ENCODE measurements around the gene STOX2.
"Not testable (repeated sequence)": the region's sequence is repeated elsewhere in the genome, so short reads cannot be mapped to it uniquely, and the experiment has no call there.

The STOX2 gene

GRCh38 chr4:184022679-184023383 lies 117.7 kb downstream of the STOX2 start:
- no peak for DNase-seq (ENCODE audit: low read depth)

- DNase-seq (ENCODE audit: low read depth): no peak
These were observed 119.5 kb downstream of the STOX2 start for GRCh38 chr4:184024637-184025036.

DNA sequence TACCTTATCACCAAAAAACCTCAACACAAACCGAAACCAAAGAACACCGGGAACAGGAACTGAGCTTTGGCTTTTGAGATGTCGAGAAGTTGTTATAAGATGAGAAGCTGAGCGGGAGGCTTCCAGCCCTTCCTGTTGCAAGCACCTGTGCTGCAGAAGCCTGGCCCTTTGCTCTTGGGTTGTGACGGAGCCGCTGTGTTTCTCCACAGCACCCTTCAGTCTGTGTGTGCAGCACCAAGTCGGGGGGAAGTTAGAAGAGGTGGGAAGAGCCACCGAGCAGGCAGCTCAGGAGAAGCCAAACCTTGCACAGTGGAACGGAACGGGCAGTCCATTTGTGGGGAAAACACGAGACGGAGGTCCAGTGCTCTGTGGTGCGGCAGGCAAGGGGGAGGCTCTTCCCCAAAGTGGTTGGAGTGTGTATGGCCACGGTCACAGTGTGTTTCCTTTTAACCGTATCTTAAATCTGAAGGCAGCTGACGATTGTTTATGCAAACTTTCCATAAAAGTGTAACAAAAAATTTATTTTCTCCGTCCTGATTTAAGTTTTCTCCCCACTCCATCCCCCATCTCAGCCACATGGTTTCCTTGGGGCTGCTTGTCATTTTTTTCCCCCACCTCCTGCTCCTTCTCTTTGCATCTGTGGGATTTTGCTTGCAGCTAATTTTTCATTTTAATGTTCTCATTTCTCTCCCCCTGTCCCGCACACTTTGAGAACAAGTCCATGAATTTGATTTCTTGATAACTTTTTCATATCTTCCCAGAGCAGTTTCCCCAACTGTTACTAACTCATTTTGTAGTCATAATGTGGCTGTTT lies 123.7 kb downstream of the STOX2 start:
- DNase-seq (ENCODE audit: low read depth): no peak

- no peak for DNase-seq (ENCODE audit: low read depth)
These were observed 124.9 kb downstream of the STOX2 start for GRCh38 chr4:184030036-184030435.

- no peak for DNase-seq (ENCODE audit: low read depth)
These were observed 125.7 kb downstream of the STOX2 start for GRCh38 chr4:184030764-184031163.

GRCh38 chr4:184032091-184032490 lies 127.0 kb downstream of the STOX2 start:
- DNase-seq (ENCODE audit: low read depth): no peak

DNA sequence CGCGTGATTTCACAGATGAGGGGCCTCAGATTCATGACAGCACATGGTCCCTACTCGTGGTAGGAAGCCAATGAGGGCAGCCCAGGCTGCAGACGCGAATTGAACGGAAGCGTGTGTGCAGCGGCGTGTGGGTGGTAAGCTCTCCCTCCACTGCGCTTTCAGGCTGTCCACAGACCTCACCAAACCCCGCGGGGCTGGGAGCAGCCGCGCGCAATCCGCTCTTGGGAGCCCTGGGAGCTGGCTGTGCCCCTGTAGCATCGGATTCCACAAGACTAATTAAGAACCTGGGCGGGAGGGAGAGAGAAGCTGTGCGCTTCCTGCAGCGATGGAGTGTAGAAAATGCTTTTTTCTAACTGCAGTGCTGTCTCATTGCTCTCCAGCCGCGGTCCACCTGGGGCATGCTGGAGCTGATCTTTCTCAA lies 134.9 kb downstream of the STOX2 start:
- no peak for DNase-seq (ENCODE audit: low read depth)

GRCh38 chr4:184041156-184041555 lies 136.0 kb downstream of the STOX2 start:
- DNase-seq (ENCODE audit: low read depth): no peak

- DNase-seq (ENCODE audit: low read depth): no peak
These were observed 141.0 kb downstream of the STOX2 start for GRCh38 chr4:184046148-184046547.

GRCh38 chr4:184051262-184051661 lies 146.2 kb downstream of the STOX2 start:
- DNase-seq (ENCODE audit: low read depth): not testable (repeated sequence)

GRCh38 chr4:184052616-184053015 lies 147.5 kb downstream of the STOX2 start:
- no peak for DNase-seq (ENCODE audit: low read depth)

DNA sequence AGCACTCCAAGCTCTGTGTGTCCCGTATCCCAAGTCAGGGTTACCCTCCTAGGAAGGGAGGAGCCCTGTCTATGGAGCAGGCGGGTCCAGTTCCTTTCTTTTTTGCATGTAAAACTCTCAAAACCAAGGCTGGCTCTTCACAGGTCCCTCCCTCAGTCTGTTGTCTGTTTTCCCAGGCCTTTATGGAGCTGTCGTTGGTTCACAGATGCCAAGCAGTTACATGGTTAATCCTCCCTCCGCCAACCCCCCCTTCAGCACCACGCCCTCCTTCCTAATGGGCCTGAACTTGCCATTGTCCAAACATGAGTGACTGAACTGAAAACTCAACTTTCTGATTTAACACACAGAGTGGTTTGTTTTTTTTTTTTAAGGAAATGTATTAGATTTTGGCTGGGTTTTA lies 148.3 kb downstream of the STOX2 start:
- DNase-seq (ENCODE audit: low read depth): no peak

DNA sequence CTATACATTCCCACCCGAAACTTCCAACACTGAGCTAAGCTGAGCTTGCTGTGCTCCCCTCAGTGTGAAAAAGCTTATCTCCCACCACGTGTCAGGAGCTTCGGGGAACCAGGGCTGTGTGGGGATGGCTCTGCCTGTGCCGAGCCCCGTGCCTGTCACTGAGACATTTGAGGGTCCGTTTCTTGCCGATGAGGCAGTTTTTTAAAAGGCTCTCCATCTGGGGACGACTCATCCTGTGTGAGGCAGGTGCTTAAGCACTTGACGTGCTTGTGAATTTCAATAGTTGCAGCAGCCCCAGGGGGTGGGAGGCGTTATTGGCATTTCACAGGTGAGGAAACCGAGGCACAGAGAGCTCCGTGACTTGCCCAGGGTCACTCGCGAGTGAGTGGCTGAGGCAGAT lies 151.8 kb downstream of the STOX2 start:
- DNase-seq (ENCODE audit: low read depth): no peak

DNA sequence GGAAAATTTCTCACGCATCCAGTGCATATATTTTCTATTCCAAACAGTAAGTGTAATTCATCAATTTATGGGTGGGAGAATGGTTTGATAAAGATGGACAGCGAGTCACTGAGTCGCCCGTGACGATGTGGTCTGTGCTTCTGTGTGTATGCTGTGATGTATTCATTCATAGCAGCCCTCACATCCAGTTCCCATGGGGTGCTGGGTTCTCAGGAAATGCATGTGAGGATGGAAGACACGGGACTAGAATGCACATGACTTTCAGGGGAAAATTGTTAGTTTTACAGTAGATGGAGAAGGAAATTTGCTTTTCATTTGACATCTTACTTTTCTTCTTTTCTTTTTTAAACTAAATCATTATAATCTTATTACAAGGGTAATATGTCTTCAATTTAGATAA lies 152.9 kb downstream of the STOX2 start:
- no peak for DNase-seq (ENCODE audit: low read depth)

DNA sequence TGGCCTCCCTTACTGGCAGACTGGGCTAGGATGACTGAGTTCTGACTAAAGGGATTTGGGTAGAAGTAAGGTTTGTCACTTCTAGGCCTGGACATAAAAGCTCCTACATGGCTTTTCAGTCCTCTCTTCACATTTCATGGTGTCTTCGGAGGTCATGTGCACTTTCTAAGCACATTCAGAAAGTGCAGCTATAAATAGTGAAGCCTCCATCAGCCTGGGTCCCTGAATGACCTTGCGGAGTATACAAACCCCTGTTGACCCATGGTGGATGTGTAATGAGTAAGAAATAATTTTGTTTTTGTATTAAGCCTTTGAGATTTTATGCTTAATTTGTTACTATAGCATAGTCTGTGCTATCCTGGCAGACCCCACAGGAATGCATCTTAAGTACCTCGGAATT lies 154.0 kb downstream of the STOX2 start:
- no peak for DNase-seq (ENCODE audit: low read depth)

- no peak for DNase-seq (ENCODE audit: low read depth)
These were observed 156.5 kb downstream of the STOX2 start for GRCh38 chr4:184061582-184061981.

GRCh38 chr4:184062769-184063168 lies 157.7 kb downstream of the STOX2 start:
- no peak for DNase-seq (ENCODE audit: low read depth)

- no peak for DNase-seq (ENCODE audit: low read depth)
These were observed 159.8 kb downstream of the STOX2 start for GRCh38 chr4:184064877-184065276.

- DNase-seq (ENCODE audit: low read depth): no peak
These were observed 161.6 kb downstream of the STOX2 start for GRCh38 chr4:184066584-184067300.

DNA sequence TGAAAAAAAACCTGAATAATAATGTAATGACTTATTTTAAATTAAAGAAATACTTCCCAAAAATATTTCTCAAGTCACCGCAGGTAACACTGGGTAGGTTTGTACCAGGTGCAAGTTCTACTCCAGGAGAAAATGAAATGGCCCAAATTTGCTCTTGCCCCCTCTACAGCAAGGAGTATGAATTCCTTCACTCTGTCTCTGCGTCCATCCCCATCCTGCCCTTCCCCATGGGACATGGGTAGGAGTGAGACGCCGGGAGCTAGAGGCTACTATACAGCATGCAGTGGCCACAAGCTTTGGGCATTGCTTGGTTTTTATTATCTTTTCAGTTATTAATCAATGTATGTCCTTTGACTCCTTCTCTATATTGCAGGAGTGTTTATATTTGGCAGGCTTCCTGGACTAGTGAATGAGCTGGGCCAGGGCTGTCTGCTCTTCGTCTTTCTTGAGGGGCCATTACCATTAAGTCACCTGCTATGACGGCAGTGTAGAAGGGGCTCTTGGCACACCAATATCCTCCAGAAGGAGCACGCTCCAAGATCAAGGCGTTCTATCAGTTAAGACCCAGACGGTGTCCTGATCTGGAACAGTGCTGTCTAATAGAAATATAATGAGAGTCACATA lies 162.9 kb downstream of the STOX2 start:
- no peak for DNase-seq (ENCODE audit: low read depth)
